GM18858 (cell line): ENCODE measurements around the gene WASHC4.
"Not testable (repeated sequence)": the region's sequence is repeated elsewhere in the genome, so short reads cannot be mapped to it uniquely, and the experiment has no call there.

Source experiments
- ATAC-seq: cut with Tn5 transposase; IDR thresholded peaks from one replicate; pipeline ENCODE4 v1.9.1; 2021; ENCODE audit not compliant: unreplicated experiment

Gene WASHC4

DNA sequence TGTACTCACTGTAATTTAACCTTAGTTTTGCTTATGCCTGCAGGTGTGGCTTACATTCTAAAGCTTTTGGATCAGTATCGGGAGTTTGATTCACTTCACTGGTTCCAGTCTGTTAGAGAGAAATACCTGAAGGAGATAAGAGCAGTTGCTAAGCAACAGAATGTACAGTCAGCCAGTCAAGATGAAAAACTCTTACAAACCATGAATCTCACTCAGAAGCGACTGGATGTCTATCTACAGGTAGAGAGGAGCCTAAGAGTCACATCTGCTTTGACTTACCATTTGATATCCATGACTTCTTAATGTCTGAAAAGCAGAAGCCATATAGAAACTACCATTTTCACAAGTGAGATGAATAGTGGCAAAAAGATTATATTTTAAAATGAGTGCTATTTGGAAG is 56.5 kb downstream of the WASHC4 start:
- ATAC-seq, result no peak

DNA sequence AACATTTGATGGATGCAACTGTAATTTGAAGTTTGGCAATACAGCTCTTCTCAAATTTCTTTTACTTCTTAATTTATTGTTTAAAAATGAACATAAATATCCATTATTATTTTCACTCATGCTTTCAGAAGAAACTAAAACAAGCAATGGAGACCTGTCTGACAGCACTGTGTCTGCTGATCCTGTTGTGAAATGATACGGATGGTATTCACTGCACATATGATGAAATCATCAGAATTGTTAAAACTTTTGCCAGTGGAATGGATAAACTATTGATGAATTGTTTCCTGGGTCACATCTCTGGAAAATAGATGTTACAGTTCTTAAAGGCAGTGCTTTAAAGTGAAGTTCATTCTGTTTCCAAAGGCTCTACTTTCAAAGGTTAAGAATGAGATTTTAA is 59.2 kb downstream of the WASHC4 start:
- no peak for ATAC-seq

DNA sequence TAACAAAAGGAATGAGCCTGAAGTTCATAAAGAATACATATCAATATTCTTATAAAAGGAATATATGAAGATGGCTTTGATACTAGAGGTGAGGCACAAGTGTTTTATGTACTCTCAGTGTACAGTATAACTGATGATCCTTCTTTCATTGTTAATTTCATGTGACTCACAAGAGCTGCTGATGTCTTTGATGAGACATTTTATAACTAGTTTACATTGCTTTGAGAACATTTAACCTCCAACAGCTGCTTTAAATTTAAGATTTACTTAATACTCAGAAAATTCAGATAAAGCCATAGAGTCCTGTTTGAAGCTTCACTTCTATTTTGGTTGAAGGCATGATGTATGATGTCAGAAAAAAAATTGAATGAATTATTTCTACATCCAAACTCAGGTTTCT is 59.8 kb downstream of the WASHC4 start:
- ATAC-seq, result no peak

DNA sequence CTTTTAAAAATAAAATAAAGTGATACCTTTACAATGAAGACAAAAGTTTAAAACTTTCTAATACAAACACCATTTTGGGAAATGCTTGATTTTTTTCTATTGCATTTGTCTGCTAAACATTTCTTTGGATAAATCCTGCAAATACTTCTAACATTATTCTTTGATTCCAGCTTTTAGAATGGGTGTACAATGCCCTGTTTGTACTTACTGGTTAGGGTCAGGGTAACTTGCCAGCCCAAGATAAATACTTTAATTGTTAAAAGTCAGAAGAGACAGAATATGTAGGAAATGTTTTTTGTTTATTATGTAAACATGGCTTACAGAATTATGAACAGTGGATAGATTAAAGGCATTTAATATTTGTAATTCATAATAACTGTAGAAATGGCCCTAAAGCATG is 60.5 kb downstream of the WASHC4 start:
- ATAC-seq, result no peak

DNA sequence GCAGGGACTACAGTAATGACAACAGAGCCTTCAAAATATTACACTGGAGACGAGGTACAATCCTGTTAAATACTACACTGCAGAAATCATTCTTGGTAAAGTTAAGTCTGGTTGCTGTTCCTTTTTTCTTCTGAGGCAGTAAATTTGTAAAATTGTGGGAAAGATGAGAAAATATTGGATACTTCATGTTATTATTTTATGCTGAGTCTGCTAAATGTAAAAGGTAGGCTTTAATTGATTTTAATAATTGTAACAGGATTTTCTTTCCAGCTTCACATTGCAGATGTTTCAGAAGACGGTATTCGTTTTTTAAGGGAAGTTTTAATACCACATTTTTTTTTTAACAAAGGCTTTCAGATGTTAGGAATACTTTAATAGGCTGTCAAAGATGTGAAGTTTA is 62.6 kb downstream of the WASHC4 start:
- no peak for ATAC-seq

DNA sequence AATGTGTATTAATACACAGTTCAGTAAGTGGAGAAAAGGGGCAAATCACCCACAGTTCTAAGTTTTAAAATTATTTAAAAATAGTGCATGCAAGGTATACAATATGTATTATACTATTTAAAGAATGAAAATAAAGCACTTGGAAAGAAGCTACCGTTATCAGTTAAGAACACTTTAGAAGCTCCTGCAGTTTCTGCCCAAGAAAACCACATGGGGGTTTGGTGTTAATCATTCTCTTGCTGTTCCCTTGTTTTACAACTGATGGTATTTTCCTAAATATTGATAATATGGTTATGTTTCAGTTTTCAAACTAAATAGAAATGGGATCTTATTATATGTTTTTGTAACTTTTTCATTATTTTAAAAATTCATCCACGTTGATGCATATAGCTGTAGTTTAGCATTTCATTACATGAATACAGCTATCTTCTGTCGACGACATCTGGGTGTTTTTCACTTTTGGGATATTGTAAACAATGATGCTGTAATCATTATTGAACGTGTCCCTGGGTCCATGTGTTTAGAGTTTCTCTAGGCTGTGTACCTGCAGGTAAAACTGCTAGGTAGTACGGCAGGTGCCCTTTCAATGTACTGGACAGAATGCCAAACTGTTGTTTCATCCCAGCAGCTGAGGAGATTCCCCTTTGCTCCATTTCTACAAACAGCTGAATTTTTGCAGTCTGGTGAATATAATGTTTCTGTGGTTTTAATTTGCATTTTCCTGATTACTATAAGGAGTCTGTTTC is 64.3 kb downstream of the WASHC4 start:
- ATAC-seq, result no peak

DNA sequence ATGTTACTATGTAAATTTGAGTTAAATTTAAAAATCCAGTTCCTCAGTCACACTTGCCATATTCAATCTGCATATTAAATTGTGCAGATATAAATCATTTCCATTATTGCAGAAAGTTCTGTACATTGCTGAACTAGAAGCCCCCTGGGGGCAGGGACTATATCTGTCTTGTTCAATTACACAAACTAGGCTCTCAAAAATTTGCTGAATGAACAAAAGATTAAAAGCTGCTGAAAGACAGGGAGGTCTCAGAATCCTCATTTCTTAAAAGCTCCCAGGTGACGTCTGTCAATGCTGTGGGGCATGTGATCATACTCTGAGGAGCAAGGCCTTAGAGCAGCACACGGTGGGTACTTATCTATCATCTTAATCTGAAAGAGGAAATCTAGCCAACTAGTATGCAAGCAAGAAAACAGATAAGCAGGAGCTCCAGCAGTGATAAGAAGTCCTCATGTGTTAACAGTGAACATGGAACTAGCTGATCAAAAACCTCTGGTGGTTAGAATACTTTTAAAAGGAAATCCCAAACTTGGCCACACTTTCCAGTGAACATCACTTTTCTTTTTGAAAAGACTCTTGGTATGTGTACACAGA is 68.0 kb downstream of the WASHC4 start:
- no peak for ATAC-seq

DNA sequence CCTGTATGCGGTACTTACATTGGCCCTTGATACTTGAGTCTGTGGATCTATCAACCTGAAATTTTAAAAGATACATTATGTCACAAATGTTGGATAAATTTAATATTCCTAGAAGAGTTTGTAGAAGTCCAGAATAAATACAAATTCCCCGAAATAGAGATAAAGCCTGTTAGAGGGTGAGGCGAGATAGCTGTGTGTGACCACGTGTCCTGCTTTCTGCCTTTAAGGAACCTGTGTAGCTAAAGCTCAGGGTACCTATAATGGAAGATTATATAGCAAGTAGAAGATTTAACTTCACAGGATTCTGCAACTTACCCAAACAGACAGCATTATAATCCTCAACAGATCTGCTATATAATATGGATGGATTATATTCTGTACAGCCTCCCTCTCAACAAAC is 69.7 kb downstream of the WASHC4 start:
- no peak for ATAC-seq

DNA sequence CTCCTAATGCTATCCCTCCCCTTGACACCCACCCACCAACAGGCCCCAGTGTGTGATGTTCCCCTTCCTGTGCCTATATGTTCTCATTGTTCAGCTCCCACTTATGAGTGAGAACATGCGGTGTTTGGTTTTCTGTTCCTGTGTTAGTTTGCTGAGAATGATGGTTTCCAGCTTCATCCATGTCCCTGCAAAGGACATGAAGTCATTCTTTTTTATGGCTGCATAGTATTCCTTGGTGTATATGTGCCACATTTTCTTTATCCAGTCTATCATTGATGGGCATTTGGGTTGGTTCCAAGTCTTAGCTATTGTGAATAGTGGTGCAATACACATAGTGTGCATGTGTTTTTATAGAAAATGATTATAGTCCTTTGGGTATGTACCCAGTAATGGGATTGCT is 71.6 kb downstream of the WASHC4 start:
- not testable (repeated sequence) for ATAC-seq

DNA sequence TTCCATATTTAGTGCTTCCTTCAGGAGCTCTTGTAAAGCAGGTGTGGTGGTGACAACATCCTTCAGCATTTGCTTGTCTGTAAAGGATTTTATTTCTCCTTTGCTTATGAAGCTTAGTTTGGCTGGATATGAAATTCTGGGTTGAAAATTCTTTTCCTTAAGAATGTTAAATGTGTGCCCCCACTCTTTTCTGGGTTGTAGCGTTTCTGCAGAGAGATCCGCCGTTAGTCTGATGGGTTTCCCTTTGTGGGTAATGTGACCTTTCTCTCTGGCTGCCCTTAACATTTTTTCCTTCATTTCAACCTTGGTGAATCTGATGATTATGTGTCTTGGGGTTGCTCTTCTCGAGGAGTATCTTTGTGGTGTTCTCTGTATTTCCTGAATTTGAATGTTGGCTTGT is 75.9 kb downstream of the WASHC4 start:
- ATAC-seq, result not testable (repeated sequence)

DNA sequence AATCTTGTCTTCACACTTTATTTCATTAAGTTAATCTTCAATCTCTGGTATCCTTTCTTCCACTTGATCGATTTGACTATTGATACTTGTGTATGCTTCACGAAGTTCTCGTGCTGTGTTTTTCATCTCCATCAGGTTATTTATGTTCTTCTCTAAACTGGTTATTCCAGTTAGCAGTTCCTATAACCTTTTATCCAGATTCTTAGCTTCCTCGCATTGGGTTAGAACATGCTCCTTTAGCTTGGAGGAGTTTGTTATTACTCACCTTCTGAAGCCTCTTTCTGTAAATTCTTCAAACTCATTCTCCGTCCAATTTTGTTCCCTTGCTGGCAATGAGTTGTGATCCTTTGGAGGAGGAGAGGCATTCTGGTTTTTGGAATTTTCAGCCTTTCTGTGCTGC is 76.4 kb downstream of the WASHC4 start:
- ATAC-seq, result not testable (repeated sequence)

DNA sequence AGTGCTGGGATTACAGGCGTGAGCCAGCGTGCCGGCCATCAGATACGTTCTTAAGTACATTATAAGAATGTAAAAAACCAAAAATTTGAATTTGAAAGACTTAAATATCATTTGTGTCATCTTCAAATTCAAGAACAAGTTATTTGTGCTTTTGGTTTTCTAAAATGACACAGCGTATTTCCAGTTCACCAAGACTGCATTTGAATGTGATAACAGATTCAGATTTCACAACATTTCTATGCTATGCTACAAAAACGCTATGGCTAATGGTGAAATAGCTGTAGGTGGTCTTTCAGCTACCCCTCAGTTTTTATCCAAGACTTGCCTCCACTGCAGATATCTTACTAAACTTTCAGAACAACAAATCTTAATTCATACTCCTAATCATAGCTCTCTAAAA is 81.8 kb downstream of the WASHC4 start:
- no peak for ATAC-seq

DNA sequence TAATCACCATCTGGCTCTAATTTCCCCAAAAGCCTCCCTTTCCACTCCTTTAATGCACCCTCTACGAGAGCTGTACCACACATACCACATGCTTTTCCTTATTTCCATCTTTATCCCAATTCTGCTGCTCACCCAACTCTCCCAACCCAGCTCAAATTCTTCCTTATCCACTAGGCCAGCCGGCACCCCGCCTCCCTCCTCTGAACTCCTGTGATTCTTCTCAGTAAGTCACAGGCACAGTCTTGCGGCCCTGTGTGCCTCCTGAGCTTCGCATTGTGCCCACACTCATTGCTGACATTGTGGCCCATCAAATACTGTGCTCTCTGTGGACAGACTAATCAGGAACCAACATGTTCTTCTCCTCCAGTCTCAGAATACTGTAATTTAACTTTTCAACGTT is 83.0 kb downstream of the WASHC4 start:
- ATAC-seq, result no peak

DNA sequence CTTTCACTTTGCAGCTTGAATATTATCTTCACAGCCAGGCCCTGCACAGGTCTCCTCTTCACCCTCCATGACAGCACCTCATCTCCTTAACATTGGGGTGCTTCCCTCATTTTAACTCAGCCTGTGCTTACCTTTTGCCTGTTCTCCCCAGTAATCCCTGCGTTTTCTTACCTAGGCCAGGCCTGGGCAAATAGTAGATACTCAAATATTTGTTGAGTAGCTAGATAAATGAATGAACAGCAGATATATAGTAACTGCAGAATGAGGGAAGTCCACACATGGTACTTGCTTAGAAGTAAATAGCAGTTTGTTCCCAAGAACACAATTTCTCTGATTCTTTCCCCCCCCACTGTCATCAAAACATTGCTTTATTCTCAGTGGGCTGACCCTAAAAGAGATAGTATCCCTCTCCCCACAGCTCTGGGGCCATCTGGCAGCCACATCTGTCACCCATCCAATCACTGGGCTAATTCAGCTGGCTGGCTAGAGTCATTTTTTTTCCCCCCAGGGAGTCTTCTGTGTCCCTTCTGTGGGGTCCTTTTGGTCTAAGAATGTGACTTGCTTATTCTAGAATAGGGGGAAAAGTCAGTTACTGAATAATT is 85.2 kb downstream of the WASHC4 start:
- ATAC-seq, result no peak

DNA sequence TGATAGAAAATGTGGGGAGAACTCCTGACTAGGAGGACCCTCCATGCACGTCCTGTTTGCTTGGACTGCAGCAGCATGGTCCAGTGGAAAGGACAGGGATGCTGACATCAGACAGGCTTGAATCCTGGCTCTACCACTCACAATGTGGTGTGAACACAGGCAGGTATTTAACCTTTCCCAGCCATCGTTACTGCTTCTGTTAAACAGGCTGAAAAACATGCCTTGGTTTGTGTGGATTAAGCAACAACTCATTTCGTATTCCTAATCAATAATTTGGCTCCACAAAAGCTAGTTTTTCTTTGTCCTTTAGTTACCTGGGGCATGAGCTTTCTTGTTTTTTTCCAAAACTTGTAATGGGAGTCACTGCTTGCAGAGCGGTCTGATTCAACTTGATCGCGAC is 87.4 kb downstream of the WASHC4 start:
- ATAC-seq, result no peak

DNA sequence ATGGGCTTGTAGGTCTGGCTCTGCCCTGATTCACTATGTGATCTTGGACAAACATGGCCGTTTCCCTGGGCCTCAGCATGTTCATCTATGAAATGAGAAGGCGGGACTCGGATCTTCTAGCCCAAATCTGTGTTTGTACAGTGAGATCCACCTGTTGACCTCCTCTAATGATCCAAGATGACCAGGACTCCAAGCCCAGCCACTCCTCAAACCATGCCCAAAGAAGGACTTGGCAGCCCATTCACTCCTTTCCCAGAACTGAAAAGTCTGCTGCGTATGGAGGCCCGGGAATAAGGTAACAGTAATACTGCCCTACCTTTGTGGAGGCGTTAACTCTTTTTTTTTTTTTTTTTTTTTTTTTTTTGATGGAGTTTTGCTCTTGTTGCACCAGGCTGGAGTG is 88.6 kb downstream of the WASHC4 start:
- ATAC-seq, result no peak

DNA sequence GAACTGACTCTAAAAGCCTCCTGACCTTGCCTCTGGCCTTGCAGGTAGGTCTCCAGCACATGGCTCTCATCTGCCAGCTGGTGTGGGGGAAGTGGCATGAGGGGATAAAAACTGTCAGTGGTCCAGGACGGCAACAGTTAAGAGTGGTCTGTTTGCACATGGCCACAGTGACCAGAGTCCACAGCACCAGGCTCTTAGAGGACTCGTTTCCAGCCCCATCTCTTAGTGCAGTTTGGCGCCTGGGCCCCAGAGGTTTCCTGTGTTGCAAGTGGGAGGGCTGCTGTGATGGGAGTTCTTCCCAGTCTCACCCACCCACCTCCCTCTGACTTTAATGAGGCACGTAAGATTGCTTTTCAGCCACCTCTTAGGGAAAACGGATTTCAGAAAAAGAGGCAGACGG is 91.4 kb downstream of the WASHC4 start:
- ATAC-seq, result no peak

DNA sequence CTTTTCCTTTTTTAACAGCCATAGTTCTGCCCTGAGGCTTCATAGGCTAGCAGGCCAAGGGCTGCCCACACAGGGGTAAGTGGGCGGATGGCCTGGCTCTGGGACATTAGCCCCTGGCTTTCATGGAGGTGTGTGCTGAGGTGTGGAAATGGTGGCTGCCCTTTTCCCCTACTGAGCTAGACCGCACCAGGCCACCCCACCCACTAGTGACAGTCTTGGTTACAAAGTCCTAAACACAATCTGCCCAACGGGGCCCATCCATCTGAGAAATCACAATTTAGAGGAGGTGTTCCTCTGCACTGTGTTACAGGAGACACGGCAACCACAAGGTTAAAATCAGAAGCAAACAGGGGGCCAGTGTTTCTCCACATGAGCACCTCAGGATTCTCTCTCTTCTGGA is 92.9 kb downstream of the WASHC4 start:
- ATAC-seq, result no peak

DNA sequence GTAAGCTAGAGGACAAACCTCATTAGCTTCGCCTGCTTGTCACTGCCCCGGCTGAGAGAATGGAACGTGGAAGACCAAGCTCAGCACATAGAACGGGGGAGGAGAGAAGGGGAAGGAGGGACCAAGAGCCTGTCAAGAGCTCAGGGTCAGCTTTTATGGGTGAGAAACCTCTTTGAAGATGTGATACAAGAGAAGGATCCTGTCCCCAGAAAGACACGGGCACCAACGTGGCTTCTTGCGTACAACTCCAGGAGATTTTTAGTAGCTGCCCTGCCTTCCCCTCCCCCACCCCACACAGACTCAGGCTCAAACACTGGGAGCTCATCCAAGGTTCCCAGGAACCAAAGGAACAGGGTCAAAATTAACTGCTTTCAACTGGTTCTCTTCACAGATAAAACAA is 93.8 kb downstream of the WASHC4 start:
- ATAC-seq, result no peak

DNA sequence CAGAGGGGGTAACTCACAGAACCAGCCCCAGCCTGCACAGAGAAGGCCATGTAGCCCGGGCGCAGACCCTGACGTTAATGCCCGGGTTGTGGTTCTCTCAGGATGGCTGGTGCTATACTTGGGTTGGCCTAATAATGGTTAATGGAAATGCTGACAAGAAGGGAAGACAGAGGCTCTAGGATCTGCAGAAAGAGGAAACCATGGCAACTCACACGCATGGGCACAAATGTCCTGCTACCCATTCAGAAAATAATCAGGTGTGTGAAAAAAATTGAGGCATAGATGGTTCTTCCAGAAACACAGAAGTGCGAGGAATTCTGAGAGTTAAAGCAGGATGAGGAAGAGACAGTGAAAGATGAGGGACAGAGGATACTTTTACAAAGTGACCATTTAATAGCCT is 94.7 kb downstream of the WASHC4 start:
- no peak for ATAC-seq

DNA sequence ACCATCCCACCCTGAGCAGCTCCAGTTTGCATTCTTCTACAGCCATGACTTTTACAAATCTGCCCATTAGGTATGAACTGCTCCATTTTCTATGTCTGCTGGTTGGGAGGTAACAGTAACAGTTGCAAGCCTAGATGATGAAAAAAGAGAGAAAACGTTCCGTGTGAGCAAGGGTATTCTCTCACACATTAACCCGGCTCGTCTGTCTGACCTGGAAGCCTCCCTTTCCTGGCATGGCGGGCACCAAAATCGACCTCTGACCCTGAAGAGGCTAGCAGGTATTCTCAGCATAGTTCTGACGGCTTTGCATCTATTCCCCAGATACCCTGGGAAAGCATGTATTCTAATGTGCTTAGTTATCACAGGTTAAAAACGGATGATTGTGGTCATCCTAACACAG is 96.6 kb downstream of the WASHC4 start:
- ATAC-seq, result no peak

DNA sequence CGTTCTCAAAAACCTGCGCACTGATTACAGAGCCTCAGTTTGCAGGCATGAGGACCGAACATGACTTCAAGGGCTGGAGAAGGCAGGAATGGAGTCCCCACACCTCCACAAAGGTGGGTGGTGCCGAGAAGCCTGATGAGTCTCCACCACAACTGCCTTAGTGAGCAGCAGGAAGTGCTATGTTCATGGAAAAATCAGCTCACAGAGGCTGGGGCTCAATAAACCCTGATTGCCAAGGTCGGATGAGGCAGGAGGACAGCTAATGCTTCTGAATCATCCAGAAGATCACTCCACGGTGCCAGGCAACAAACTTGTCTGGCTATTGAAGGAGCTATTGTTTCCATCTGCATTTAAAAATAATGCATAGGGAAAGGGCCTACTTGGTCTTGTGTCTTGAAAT is 97.4 kb downstream of the WASHC4 start:
- no peak for ATAC-seq
